Activated naive CD4-positive, alpha-beta T cell treated with anti-CD3 and anti-CD28 coated beads, Interleukin-2, amount 50 U/mL, for 72 hours (primary cell): ENCODE measurements around the gene CD300H. TPM values are rescaled to one million over a fixed set of nuclear protein-coding genes. Genes with fewer than 3 reads are reported as not detected.
"Not testable (repeated sequence)": the region's sequence is repeated elsewhere in the genome, so short reads cannot be mapped to it uniquely, and the experiment has no call there.

Source experiments
- ATAC-seq, 2 donors: fragments of 150-1000 bp; cut with Tn5 transposase; 2 replicates each; pipeline ENCODE4 v1.10.0; 2021; ENCODE audit warnings: mild to moderate bottlenecking in 2 of 2, moderate library complexity in 2 of 2
- DNase-seq, 2 donors: peaks; one replicate each; pipeline ENCODE4 v3.0.0; 2021 to 2022; ENCODE audit warnings: low spot score in 2 of 2
- H3K27ac Mint-ChIP-seq, 2 donors: one replicate each; pipeline ENCODE4 v1.8.0; 2022; ENCODE audit warnings: mild to moderate bottlenecking in 2 of 2, mixed read lengths in 2 of 2
- H3K36me3 Mint-ChIP-seq, 2 donors: one replicate each; pipeline ENCODE4 v1.8.0; 2022; ENCODE audit warnings: mixed read lengths in 2 of 2
- H3K9me3 Mint-ChIP-seq, 2 donors: one replicate each; pipeline ENCODE4 v1.8.0; 2022; ENCODE audit warnings: mixed read lengths in 2 of 2
- total RNA-seq, 2 donors: library from RNA; stranded (reverse); gene quantifications; one replicate each; pipeline ENCODE4 v1.2.3, GENCODE V29; 2022

CD300H gene
- total RNA-seq, 2 donors from 2014 or later: not detected

DNA sequence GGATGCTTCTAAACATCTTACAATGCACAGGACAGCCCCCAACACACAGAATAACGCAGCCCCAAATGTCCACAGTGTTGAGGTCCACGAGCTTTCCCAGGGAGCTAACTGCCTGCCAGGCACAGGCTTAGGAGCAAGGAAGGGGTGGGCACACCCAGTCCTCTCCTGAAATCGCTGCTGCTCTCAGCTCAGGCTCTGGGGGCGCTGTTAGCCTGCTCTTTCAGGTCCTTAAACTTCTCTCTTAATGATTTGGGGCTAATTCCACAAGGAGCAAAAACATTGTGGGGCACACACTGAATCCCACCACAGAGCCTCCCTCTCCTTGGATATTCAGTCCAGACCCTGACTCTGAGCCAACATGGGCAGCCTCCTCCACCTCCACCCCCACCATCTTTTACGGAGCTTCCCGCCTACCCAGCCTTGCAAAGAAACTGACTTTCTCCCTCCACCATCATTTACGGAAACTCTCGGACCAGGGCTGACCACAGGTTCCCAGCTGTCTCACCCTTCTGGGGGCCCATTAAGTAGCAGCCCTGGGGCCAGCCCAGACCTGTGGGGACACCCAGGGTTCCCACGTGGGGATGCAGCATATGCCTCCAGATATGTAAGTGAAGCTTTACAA is 1.1 kb downstream of the CD300H start:
- no peaks in the 10 kb centered on the region for H3K36me3 Mint-ChIP-seq
- ATAC-seq (peak in 1 of 2 donors; percentile 48), DNase-seq (peak in 1 of 2 donors; percentile 29)
- no peak overlapping the region for H3K27ac Mint-ChIP-seq
- no peaks in the 10 kb centered on the region for H3K9me3 Mint-ChIP-seq

DNA sequence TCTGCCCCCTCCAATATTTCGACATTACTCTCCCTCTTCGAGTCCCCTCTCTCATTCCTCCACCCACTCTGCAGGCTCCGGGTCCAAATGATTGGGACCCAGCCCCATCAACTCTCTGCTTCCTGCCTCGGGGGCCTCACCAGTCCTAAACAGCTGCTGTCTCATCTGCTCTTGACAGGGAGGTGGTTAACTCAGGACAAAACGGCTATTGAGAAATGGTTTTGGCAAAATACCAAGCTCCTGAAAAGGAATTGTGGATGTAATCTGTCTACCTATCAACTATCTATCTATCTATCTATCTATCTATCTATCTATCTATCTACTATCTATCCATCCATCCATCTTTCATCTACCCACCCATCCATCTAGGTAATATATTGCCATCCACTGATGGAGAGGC is 2.2 kb downstream of the CD300H start:
- Mint-ChIP-seq H3K27ac (no peak overlapping the region), H3K9me3 (no peaks in the 10 kb centered on the region), H3K36me3 (no peaks in the 10 kb centered on the region)
- ATAC-seq (no peak), DNase-seq (no peak)

DNA sequence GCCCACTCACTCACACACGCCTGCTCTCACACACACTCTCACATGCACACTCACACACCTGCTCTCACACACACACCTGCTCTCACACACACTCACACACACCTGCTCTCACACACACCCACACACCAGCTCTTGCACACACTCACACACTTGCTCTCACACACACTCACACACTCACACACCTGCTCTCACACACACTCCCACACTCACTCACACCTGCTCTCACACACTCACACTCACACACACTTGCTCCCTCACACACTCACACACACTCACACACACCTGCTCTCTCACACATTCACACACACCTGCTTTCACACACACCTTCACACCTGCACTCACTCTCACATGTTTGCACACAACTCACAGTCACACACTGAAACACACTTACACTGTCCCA is 4.0 kb downstream of the CD300H start:
- no peak for DNase-seq
- Mint-ChIP-seq H3K27ac (no peak overlapping the region), H3K9me3 (no peaks in the 10 kb centered on the region), H3K36me3 (no peaks in the 10 kb centered on the region)
- ATAC-seq: no peak

DNA sequence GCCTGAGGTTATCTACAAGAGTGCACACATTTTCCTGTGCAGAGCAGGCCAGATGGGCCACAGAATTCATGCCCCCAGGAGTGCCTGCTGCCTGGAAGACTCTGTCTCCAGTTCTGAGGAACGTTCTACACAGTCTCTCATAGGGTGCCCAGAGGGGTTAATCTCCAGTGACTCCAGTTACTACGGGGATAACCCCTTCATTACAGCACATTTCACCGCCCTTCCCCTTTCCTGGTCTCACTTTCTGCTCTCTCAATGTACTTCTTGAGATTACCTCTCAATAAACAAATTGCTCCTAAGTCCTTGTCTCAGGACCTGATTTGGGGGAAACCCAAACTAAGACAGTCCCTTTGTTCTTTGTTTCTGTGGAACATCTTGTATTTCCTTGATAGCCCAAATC is 5.7 kb downstream of the CD300H start:
- no peaks in the 10 kb centered on the region for H3K36me3 Mint-ChIP-seq
- DNase-seq (no peak), ATAC-seq (no peak)
- no peaks in the 10 kb centered on the region for H3K9me3 Mint-ChIP-seq
- H3K27ac Mint-ChIP-seq: peak overlapping the region in 1 of 2 donors; percentile 0

- Mint-ChIP-seq H3K9me3 (peaks cover 4 to 5% of the 10 kb centered on the region in 2 donors), H3K36me3 (no peaks in the 10 kb centered on the region), H3K27ac (no peak overlapping the region)
- ATAC-seq (no peak), DNase-seq (no peak)
Observed at GRCh38 chr17:74558882-74559519, 8.3 kb downstream of the CD300H start.

DNA sequence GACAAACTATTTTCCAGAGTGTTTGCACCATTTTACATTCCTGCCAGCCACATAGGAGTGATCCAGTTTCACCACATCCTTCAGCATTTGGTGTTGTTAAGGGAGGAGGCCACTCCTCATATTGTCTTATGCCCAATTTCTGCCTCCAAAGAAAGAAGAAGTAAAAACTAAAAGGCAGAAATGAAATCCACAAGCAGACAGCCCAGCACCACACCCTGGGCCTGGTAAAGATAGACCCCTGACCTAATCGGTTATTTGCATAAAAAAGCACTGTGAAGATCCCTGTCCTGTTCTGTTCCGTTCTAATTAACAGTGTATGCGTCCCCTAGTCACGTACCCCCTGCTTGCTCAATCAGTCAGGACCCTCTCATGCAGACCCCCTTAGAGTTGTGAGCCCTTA is 8.9 kb downstream of the CD300H start:
- not testable (repeated sequence) for H3K36me3 Mint-ChIP-seq, DNase-seq, H3K9me3 Mint-ChIP-seq, ATAC-seq, H3K27ac Mint-ChIP-seq

DNA sequence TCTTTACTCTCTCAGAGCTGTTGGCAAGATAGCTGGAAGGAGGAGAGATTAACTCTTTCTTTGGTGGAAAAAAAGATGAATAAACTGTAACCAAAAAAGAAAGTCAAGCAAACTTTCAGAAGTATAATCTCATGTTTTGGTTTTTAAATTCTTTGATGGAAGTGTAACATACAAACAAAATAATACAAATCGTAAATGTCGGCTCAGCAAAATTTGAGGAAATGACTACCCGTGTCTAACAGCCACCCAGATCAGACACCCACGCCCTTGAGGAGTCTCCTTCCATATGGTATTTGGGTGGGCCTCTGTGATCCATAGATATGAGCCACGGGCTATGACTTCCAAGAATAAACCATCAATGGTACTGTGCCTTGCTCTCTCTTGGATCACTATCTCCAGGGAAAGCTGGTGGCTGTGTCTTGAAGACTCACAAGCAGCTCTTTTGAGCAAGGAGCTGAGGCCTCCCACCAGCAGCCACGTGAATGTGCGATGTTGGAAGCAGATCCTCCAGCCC is 11.8 kb downstream of the CD300H start:
- no peak for DNase-seq
- Mint-ChIP-seq H3K9me3 (peaks cover 4 to 5% of the 10 kb centered on the region in 2 donors), H3K36me3 (no peaks in the 10 kb centered on the region), H3K27ac (no peak overlapping the region)
- no peak for ATAC-seq

- peaks cover 4 to 5% of the 10 kb centered on the region in 2 donors for H3K9me3 Mint-ChIP-seq
- DNase-seq (no peak), ATAC-seq (no peak)
- no peak overlapping the region for H3K27ac Mint-ChIP-seq
- no peaks in the 10 kb centered on the region for H3K36me3 Mint-ChIP-seq
Observed at GRCh38 chr17:74554909-74555308, 12.4 kb downstream of the CD300H start.

GRCh38 chr17:74552037-74552436 is 15.3 kb downstream of the CD300H start:
- ATAC-seq: no peak
- DNase-seq: no peak
- H3K36me3 Mint-ChIP-seq: no peaks in the 10 kb centered on the region
- no peak overlapping the region for H3K27ac Mint-ChIP-seq
- peaks cover 4 to 5% of the 10 kb centered on the region in 2 donors for H3K9me3 Mint-ChIP-seq

GRCh38 chr17:74550602-74551001 is 16.7 kb downstream of the CD300H start:
- ATAC-seq (no peak), DNase-seq (no peak)
- no peaks in the 10 kb centered on the region for H3K9me3 Mint-ChIP-seq
- no peaks in the 10 kb centered on the region for H3K36me3 Mint-ChIP-seq
- no peak overlapping the region for H3K27ac Mint-ChIP-seq

GRCh38 chr17:74549343-74549742 is 18.0 kb downstream of the CD300H start:
- no peak overlapping the region for H3K27ac Mint-ChIP-seq
- no peaks in the 10 kb centered on the region for H3K36me3 Mint-ChIP-seq
- DNase-seq (no peak), ATAC-seq (no peak)
- H3K9me3 Mint-ChIP-seq: no peaks in the 10 kb centered on the region

- DNase-seq (no peak), ATAC-seq (peak; percentile 58 to 79)
- Mint-ChIP-seq H3K9me3 (no peaks in the 10 kb centered on the region), H3K36me3 (no peaks in the 10 kb centered on the region), H3K27ac (peak overlapping the region; percentile 63 to 90)
Observed at GRCh38 chr17:74547736-74548135, 19.6 kb downstream of the CD300H start.

DNA sequence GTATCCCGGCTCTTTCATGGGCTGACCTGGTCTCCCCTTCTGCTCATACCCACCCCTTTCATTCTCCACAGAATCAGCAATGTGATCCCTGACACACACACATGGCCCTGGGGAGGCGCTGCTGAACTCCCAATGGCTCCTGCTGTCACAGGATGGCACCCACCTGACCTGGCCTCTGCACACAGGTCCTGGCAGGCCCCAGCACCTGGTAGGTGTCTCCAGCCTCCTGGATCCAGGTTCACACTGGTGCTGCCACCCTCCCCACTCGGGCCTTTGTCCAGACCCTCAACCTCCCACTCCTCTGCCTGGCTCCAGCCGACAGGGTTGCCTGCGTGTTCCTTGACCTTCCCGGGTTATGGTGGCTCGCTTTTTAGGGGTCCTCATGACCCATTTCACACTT is 20.0 kb downstream of the CD300H start:
- DNase-seq (no peak), ATAC-seq (no peak)
- H3K36me3 Mint-ChIP-seq: no peaks in the 10 kb centered on the region
- no peaks in the 10 kb centered on the region for H3K9me3 Mint-ChIP-seq
- peak overlapping the region; percentile 63 to 90 for H3K27ac Mint-ChIP-seq

- no peak for ATAC-seq
- peak overlapping the region in 1 of 2 donors; percentile 90 for H3K27ac Mint-ChIP-seq
- H3K36me3 Mint-ChIP-seq: no peaks in the 10 kb centered on the region
Observed at GRCh38 chr17:74546586-74546985, 20.7 kb downstream of the CD300H start.

GRCh38 chr17:74545843-74546230 is 21.5 kb downstream of the CD300H start, which contains the start of gene CD300C:
CD300C (minus strand) TSS chr17:74546115; CDS start chr17:74545782, 333 bp downstream.
- ATAC-seq (peak in 1 of 2 donors; percentile 49), DNase-seq (no peak)
- peak within 1 kb of the TSS in 1 of 2 donors; percentile 90 for H3K27ac Mint-ChIP-seq
- H3K9me3 Mint-ChIP-seq: no peaks in the 10 kb centered on the region
- no peaks in the 10 kb centered on the region for H3K36me3 Mint-ChIP-seq

More at GRCh38 chr17:74546586-74546985, 20.7 kb downstream of the CD300H start:
- no peak for DNase-seq
- H3K9me3 Mint-ChIP-seq: no peaks in the 10 kb centered on the region

DNA sequence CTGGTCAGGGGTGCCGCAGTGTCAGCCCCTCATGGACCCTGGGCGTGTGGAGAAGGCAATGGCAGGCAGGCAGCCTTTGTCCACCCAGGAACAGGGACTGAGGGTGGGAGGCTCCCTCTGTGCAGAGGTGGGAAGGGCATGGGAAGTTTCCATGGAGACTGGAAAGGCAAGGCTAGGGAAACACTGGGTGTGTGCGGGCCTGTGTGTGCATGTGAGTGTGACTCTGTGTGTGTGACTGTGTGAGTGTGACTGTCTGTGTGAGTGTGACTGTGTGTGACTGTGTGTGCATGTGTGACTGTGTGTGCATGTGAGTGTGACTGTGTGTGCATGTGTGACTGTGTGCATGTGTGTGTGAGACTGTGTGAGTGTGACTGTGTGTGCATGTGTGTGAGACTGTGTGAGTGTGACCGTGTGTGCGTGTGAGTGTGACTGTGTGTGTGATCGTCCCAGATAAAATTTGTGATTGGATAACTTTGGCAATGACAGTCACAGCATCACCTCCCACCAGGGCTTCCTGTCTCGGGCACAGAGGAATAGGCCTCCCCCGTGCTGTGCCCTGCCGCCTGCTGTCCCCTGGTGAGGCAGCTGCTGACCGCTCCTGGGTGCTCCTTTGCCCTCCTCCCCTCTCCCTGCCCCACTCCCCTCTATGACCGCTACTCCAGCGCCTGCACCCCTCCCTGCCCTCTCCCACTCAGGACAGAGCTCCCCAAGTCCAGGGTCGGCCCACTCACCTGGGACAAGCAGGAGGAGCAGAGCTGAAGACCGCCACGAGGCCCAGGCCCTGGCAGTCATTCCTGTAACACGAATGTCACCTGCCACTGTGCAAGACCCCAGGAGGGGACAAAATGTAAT is 22.1 kb downstream of the CD300H start:
- no peak for DNase-seq
- H3K36me3 Mint-ChIP-seq: no peaks in the 10 kb centered on the region
- H3K27ac Mint-ChIP-seq: no peak overlapping the region
- H3K9me3 Mint-ChIP-seq: no peaks in the 10 kb centered on the region
- no peak for ATAC-seq
